Fibroblast of lung (primary cell): Measurements from ENCODE around the gene EXD1. TPM values are rescaled to one million over a fixed set of nuclear protein-coding genes. Genes with fewer than 3 reads are reported as not detected.

Experiments
- DNase-seq, 2 donors: peaks; one replicate each; pipeline versions ENCODE4 v3.0.0 to v3.0.0-alpha.2; 2010; ENCODE audit warnings: low read depth in 2 of 2
- H2AFZ ChIP-seq: 2 replicates; pipeline ENCODE4 v1.5.1; 2012; ENCODE audit warnings: low read length, control low read depth, inconsistent platforms
- H3K27ac ChIP-seq: 2 replicates; pipeline ENCODE4 v1.5.1; 2011; ENCODE audit warnings: low read length, control low read depth; ENCODE audit not compliant: insufficient read depth
- H3K27me3 ChIP-seq: 2 replicates; pipeline ENCODE4 v1.5.1; 2011; ENCODE audit warnings: mild to moderate bottlenecking, low read length; ENCODE audit not compliant: control insufficient read depth, insufficient read depth
- H3K36me3 ChIP-seq: 2 replicates; pipeline ENCODE4 v1.5.1; 2011; ENCODE audit warnings: low read length; ENCODE audit not compliant: control insufficient read depth, insufficient read depth
- H3K4me1 ChIP-seq: 2 replicates; pipeline ENCODE4 v1.5.1; 2011; ENCODE audit warnings: low read length; ENCODE audit not compliant: control insufficient read depth, insufficient read depth; ENCODE audit errors: extremely low read depth
- H3K4me2 ChIP-seq: 2 replicates; pipeline ENCODE4 v1.5.1; 2011; ENCODE audit warnings: low read length, control low read depth; ENCODE audit not compliant: insufficient read depth; ENCODE audit errors: extremely low read depth
- H3K4me3 ChIP-seq, 4 experiments: fragments of 200-600 bp in 1 of 4; sonication (generic) in 1 of 4; replicated peaks in 1 of 4; 2 replicates each; pipeline ENCODE4 v1.5.1; 2011 to 2016; ENCODE audit warnings: low read length in 4 of 4, low read depth in 3 of 4, mild to moderate bottlenecking in 3 of 4, control low read depth in 2 of 4, inconsistent platforms in 1 of 4, mixed read lengths in 1 of 4; ENCODE audit not compliant: insufficient read depth in 1 of 4; ENCODE audit errors: control extremely low read depth in 1 of 4
- H3K79me2 ChIP-seq: 2 replicates; pipeline ENCODE4 v1.5.1; 2012; ENCODE audit warnings: mild to moderate bottlenecking, low read length, inconsistent platforms; ENCODE audit not compliant: control insufficient read depth, insufficient read depth
- H3K9ac ChIP-seq: 2 replicates; pipeline ENCODE4 v1.5.1; 2011; ENCODE audit warnings: mild to moderate bottlenecking, low read length, control low read depth; ENCODE audit not compliant: insufficient read depth
- H3K9me3 ChIP-seq: 2 replicates; pipeline ENCODE4 v1.5.1; 2012; ENCODE audit warnings: low read depth, low read length; ENCODE audit not compliant: control insufficient read depth, insufficient read depth
- H4K20me1 ChIP-seq: 2 replicates; pipeline ENCODE4 v1.5.1; 2011; ENCODE audit warnings: low read length; ENCODE audit not compliant: control insufficient read depth, insufficient read depth; ENCODE audit errors: extremely low read depth
- CTCF ChIP-seq, 2 donors: IDR thresholded peaks in 1 of 2; conservative IDR thresholded peaks in 1 of 2; 1 replicate in 1 of 2; 2 replicates in 1 of 2; pipeline ENCODE4 v1.5.1; 2011 to 2012; ENCODE audit warnings: low read length in 2 of 2, control low read depth in 1 of 2, inconsistent platforms in 1 of 2, low read depth in 1 of 2, mild to moderate bottlenecking in 1 of 2
- EZH2 ChIP-seq: IDR thresholded peaks from 2 replicates; pipeline ENCODE4 v1.5.1; 2012; ENCODE audit warnings: low read length, control low read depth, mild to moderate bottlenecking; ENCODE audit errors: missing control alignments
- polyA plus RNA-seq, 2 donors: library from polyadenylated mRNA; depleted of rRNA in 1 of 2; stranded (reverse) in 1 of 2; unstranded in 1 of 2; fragments of >200 nt; gene quantifications; 2 replicates each; pipeline ENCODE4 v1.2.1, GENCODE V29; 2011 to 2012; ENCODE audit warnings: missing spikeins in 1 of 2
- total RNA-seq: library from RNA; depleted of rRNA; stranded (reverse); fragments of >200 nt; gene quantifications from 2 replicates; pipeline ENCODE4 v1.2.1, GENCODE V29; 2014

Gene EXD1
- total and polyA plus RNA-seq, 2 donors (not counting 1 experiment from before 2014, with no cell fraction given), result 0.17 TPM; not detected in 1

DNA sequence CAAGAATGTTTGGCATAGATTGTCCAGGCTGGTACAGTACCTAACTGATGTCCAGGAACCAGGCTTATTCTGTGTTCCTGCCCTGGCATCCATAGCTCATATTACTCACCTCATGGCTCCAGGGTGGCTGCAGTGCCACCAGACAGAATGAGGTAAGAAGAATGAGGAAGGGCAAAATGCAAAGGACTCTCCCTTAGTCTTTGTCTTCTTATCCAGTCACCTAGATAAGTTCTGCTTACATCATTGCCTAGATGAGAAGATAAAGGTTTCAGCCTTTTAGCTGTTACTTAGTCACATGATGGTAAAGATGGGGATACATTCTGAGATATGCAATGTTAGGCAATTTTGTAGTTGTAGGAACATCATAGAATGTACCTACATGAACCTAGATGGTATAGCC, 46.3 kb upstream of the EXD1 start:
- H3K27me3 ChIP-seq, result no peaks in the 10 kb centered on the region
- no peak overlapping the region for H3K27ac ChIP-seq
- H3K4me1 ChIP-seq, result peaks cover 8% of the 10 kb centered on the region
- peaks cover 11% of the 10 kb centered on the region for H3K36me3 ChIP-seq
- H3K9ac ChIP-seq, result no peak overlapping the region
- no peak for TF ChIP-seq CTCF (conservative IDR thresholded peaks at IDR 0.05 in 1 of 2, IDR thresholded peaks at IDR 0.05 in 1 of 2; ENCODE audit: low read depth in 1 of 2, low read length in 2 of 2)
- TF ChIP-seq EZH2, result no peak
- H3K9me3 ChIP-seq, result no peaks in the 10 kb centered on the region
- H2AFZ ChIP-seq, result no peak overlapping the region
- no peaks in the 10 kb centered on the region for H3K79me2 ChIP-seq
- H4K20me1 ChIP-seq, result no peaks in the 10 kb centered on the region
- no peak for DNase-seq
- no peak overlapping the region for H3K4me3 ChIP-seq
- H3K4me2 ChIP-seq, result no peak overlapping the region

- no peak overlapping the region for H3K27ac ChIP-seq
- TF ChIP-seq CTCF (conservative IDR thresholded peaks at IDR 0.05 in 1 of 2, IDR thresholded peaks at IDR 0.05 in 1 of 2; ENCODE audit: low read depth in 1 of 2, low read length in 2 of 2) (no peak), EZH2 (no peak)
- DNase-seq, result no peak
- H3K4me1 ChIP-seq, result no peaks in the 10 kb centered on the region
- H2AFZ ChIP-seq, result no peak overlapping the region
- no peaks in the 10 kb centered on the region for H3K9me3 ChIP-seq
- H3K27me3 ChIP-seq, result no peaks in the 10 kb centered on the region
- H3K4me3 ChIP-seq, result no peak overlapping the region
- no peak overlapping the region for H3K4me2 ChIP-seq
- peaks cover 2% of the 10 kb centered on the region for H3K36me3 ChIP-seq
- H4K20me1 ChIP-seq, result no peaks in the 10 kb centered on the region
- no peaks in the 10 kb centered on the region for H3K79me2 ChIP-seq
- H3K9ac ChIP-seq, result no peak overlapping the region
These were observed 39.3 kb upstream of the EXD1 start for GRCh38 chr15:41269887-41270286.

DNA sequence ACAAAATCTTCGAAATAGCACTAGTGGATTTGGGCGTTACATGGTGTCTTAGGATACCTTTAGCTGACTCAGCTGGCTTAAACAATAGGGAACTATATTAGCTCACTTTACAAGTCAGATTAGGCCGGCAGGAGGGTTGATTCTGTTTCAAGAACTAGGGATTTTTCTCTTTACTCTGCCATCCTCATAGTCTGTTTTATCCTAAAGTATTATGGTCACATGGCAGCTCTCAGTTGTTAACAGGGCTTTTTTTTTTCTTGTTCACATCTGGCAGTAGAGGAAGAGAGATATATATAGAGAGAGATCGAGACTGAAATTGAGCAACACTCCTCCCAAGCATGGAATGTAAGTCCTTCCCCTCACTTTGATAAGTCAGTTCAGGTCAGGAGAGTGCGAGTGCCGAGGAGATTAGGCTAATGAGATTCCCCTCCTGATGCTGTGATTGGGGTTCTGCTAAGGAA, 33.4 kb upstream of the EXD1 start:
- Histone ChIP-seq H3K9ac (no peak overlapping the region), H3K4me2 (no peak overlapping the region), H3K27ac (no peak overlapping the region), H2AFZ (no peak overlapping the region), H4K20me1 (no peaks in the 10 kb centered on the region), H3K36me3 (no peaks in the 10 kb centered on the region), H3K27me3 (no peaks in the 10 kb centered on the region), H3K4me3 (no peak overlapping the region), H3K9me3 (no peaks in the 10 kb centered on the region), H3K4me1 (no peaks in the 10 kb centered on the region), H3K79me2 (no peaks in the 10 kb centered on the region)
- TF ChIP-seq EZH2, result no peak
- DNase-seq, result peak; percentile 40 to 41
